HepG2 (cell line): ENCODE results near the gene CYP2W1. TPM values are rescaled to one million over a fixed set of nuclear protein-coding genes. Genes with fewer than 3 reads are reported as not detected.

Experiments
- AGO2 ChIP-seq: fragments of 200-400 bp; formaldehyde crosslinking; optimal IDR thresholded peaks from 2 replicates; pipeline ENCODE3; 2017; ENCODE audit warnings: mild to moderate bottlenecking, low read depth, low read length, moderate library complexity
- DNMT3B ChIP-seq: conservative IDR thresholded peaks from 2 replicates; pipeline ENCODE4 v1.6.1; 2016; ENCODE audit warnings: missing biosample characterization, control low read depth
- DZIP1 ChIP-seq: sonication (generic); formaldehyde crosslinking; IDR thresholded peaks from 2 replicates; pipeline ENCODE4 v1.5.0; 2020; ENCODE audit warnings: mild to moderate bottlenecking, missing genetic modification reagents
- FOSL2 ChIP-seq: sonication (generic); formaldehyde crosslinking; IDR thresholded peaks from 2 replicates; pipeline ENCODE4 v1.4.0; 2020; ENCODE audit warnings: missing genetic modification reagents
- GABPB1 ChIP-seq: IDR thresholded peaks from 2 replicates; pipeline ENCODE4 v1.6.1; 2016; ENCODE audit warnings: mild to moderate bottlenecking, missing genetic modification reagents, moderate library complexity, missing compliant biosample characterization
- GATAD2A ChIP-seq: IDR thresholded peaks from 2 replicates; pipeline ENCODE4 v1.6.1; 2016
- HMG20A ChIP-seq: IDR thresholded peaks from 2 replicates; pipeline ENCODE4 v1.6.1; 2016; ENCODE audit warnings: borderline replicate concordance
- MED1 ChIP-seq: sonication (generic); formaldehyde crosslinking; IDR thresholded peaks from 2 replicates; pipeline ENCODE4 v1.4.0; 2020; ENCODE audit warnings: missing genetic modification reagents
- MTA1 ChIP-seq: sonication (generic); formaldehyde crosslinking; IDR thresholded peaks from 2 replicates; pipeline ENCODE4 v1.4.0; 2020; ENCODE audit warnings: missing genetic modification reagents, mild to moderate bottlenecking, borderline replicate concordance
- PHF5A ChIP-seq: IDR thresholded peaks from one replicate; pipeline ENCODE4 v1.6.1; 2018; ENCODE audit warnings: low read depth, missing genetic modification reagents; ENCODE audit not compliant: unreplicated experiment
- PRDM4 ChIP-seq: sonication (generic); formaldehyde crosslinking; IDR thresholded peaks from 2 replicates; pipeline ENCODE4 v1.9.0; 2021; ENCODE audit warnings: missing genetic modification reagents, borderline replicate concordance
- SAP130 ChIP-seq: IDR thresholded peaks from 2 replicates; pipeline ENCODE4 v1.6.1; 2016; ENCODE audit warnings: low read depth
- SKIL ChIP-seq: sonication (generic); formaldehyde crosslinking; IDR thresholded peaks from 2 replicates; pipeline ENCODE4 v1.8.0; 2022; ENCODE audit warnings: missing genetic modification reagents, mild to moderate bottlenecking, moderate library complexity, borderline replicate concordance
- TFE3 ChIP-seq: IDR thresholded peaks from 2 replicates; pipeline ENCODE4 v1.6.1; 2016
- ZBTB3 ChIP-seq: sonication (generic); formaldehyde crosslinking; IDR thresholded peaks from 2 replicates; pipeline ENCODE4 v1.4.0; 2020; ENCODE audit warnings: low read depth, mild to moderate bottlenecking, moderate library complexity, missing genetic modification reagents, borderline replicate concordance
- ZNF501 ChIP-seq: sonication (generic); formaldehyde crosslinking; IDR thresholded peaks from 2 replicates; pipeline ENCODE4 v1.5.1; 2020; ENCODE audit warnings: mild to moderate bottlenecking, moderate library complexity, missing genetic modification reagents
- ZNF547 ChIP-seq: sonication (generic); formaldehyde crosslinking; IDR thresholded peaks from 2 replicates; pipeline ENCODE4 v1.5.1; 2020; ENCODE audit warnings: mild to moderate bottlenecking, missing genetic modification reagents
- ZNF598 ChIP-seq: sonication (generic); formaldehyde crosslinking; IDR thresholded peaks from 2 replicates; pipeline ENCODE4 v1.5.1; 2020; ENCODE audit warnings: mild to moderate bottlenecking, missing genetic modification reagents, borderline replicate concordance
- ZSCAN29 ChIP-seq: sonication (generic); formaldehyde crosslinking; conservative IDR thresholded peaks from 2 replicates; pipeline ENCODE4 v1.4.0; 2020; ENCODE audit warnings: mild to moderate bottlenecking, missing genetic modification reagents
- polyA plus RNA-seq, 8 experiments: library from polyadenylated mRNA; depleted of rRNA in 3 of 8; stranded (reverse) in 7 of 8; unstranded in 1 of 8; fragments of >200 nt; fragmentation: Illumina TruSeq in 4 of 8; extraction: Trizol in 4 of 8; gene quantifications; 2 replicates each; pipeline versions ENCODE4 v1.2.1 to v1.2.3, GENCODE V29; 2011 to 2016; ENCODE audit warnings: low read depth in 4 of 8, missing spikeins in 1 of 8, mixed read lengths in 1 of 8; ENCODE audit not compliant: insufficient read depth in 1 of 8
- total RNA-seq, 5 experiments: library from RNA; depleted of rRNA; stranded (reverse); fragments of >200 nt; fragmentation: Illumina TruSeq; extraction: Trizol; gene quantifications; 2 replicates each; pipeline ENCODE4 v1.2.3, GENCODE V29; 2016; ENCODE audit warnings: low read depth in 1 of 5
- TF ChIP-seq, protein P1 (sequence below): sonication (generic); formaldehyde crosslinking; IDR thresholded peaks from 2 replicates; pipeline ENCODE4 v1.4.0; 2020; ENCODE audit warnings: missing genetic modification reagents, low read depth, mild to moderate bottlenecking, borderline replicate concordance

Gene CYP2W1
- total and polyA plus RNA-seq, 2 of the 13 experiments (the other 11 are each of a cell fraction or from before 2014, with no cell fraction given), result 19.5 to 31.7 TPM

DNA sequence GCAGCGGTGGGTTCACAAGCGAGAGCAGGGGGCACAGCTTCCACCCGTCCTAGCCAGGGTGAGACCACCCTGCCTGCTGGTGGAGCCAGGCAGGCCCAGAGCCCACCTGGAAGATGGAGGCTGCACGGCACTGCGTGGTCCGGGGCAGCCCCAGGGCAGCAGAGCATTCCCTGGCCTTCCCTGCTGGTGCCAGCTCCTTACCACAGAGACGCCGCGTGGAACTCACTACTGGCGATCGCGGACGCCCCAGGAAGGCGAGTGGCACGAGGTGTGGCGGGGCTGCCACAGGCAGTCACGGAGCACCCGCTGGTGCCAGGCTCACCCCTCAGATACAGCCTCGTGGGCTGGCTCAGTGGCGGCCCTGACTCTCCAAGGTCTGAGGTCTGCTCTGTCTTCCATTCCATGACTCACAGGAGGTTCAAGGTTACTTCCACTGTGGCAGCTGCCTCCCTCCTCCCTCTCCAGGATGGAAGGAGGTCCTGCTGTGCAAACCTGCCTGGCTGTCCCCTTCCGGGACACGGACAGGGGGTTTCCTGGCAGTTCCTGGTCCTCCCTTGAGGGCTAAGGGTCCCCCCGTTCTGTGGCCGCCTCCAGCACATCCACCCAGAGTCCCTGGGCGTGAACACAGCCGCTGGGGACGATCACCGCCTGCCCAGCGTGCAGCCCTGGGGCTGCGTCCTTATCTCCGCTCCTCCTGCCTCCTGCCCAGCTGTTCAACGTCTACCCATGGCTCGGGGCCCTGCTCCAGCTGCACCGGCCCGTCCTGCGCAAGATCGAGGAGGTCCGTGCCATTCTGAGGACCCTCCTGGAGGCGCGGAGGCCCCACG is 3.1 kb downstream of the CYP2W1 start (continued):
- TF ChIP-seq ZNF598 (CRISPR knock-in tag), result no peak
- no peak for TF ChIP-seq DNMT3B
- TF ChIP-seq ZBTB3 (CRISPR knock-in tag), result no peak
- TF ChIP-seq AGO2, result peak; percentile 79
- no peak for TF ChIP-seq ZNF547 (CRISPR knock-in tag)
- no peak for TF ChIP-seq ZNF501 (CRISPR knock-in tag)
- TF ChIP-seq MTA1 (CRISPR knock-in tag), result no peak
- peak; percentile 47 for TF ChIP-seq SAP130 (CRISPR knock-in tag)
- TF ChIP-seq PRDM4 (CRISPR knock-in tag), result no peak
- no peak for TF ChIP-seq PHF5A (CRISPR knock-in tag)
- TF ChIP-seq SKIL (CRISPR knock-in tag), result no peak
- TF ChIP-seq FOSL2 (CRISPR knock-in tag), result peak; percentile 86
- TF ChIP-seq, protein P1, sequence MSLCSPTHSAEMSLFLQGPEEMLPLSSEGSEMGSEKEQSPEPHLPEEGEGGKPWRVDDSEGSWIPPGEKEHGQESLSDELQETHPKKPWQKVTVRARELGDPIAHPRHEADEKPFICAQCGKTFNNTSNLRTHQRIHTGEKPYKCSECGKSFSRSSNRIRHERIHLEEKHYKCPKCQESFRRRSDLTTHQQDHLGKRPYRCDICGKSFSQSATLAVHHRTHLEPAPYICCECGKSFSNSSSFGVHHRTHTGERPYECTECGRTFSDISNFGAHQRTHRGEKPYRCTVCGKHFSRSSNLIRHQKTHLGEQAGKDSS (CRISPR knock-in tag), result no peak
- no peak for TF ChIP-seq MED1 (CRISPR knock-in tag)
- TF ChIP-seq ZSCAN29, result no peak
- TF ChIP-seq GABPB1, result peak; percentile 39; the same call in 1 of the 2 replicates
- no peak for TF ChIP-seq HMG20A (CRISPR knock-in tag)
- TF ChIP-seq DZIP1, result no peak
- TF ChIP-seq GATAD2A (CRISPR knock-in tag), result peak; percentile 35; the same call in 1 of the 2 replicates
- TF ChIP-seq TFE3, result no peak
